Spleen (tissue), 11 donors: Measurements from ENCODE around the gene BABAM1. TPM values are rescaled to one million over a fixed set of nuclear protein-coding genes. Genes with fewer than 3 reads are reported as not detected.
A peak's percentile ranks its signal among the peaks of the same experiment; 100 is the strongest.

ENCODE experiments used
- DNase-seq: peaks from one replicate; pipeline ENCODE4 v3.0.0-alpha.2; 2020
- H3K27ac ChIP-seq, 8 donors: fragments of 200-600 bp; sonication (generic) in 7 of 8; 1 replicate in 4 of 8; 2 replicates in 4 of 8; pipeline versions ENCODE4 v1.5.0 to v1.8.0; 2016 to 2021; ENCODE audit warnings: inconsistent platforms in 4 of 8, mild to moderate bottlenecking in 4 of 8, moderate library complexity in 1 of 8
- H3K27me3 ChIP-seq, 7 donors: fragments of 200-600 bp; sonication (generic) in 6 of 7; replicated peaks in 1 of 7; 1 replicate in 4 of 7; 2 replicates in 3 of 7; pipeline versions ENCODE4 v1.5.0 to v1.8.0; 2016 to 2021; ENCODE audit warnings: inconsistent platforms in 3 of 7, mild to moderate bottlenecking in 1 of 7
- H3K36me3 ChIP-seq, 6 donors: fragments of 200-600 bp; sonication (generic) in 5 of 6; 1 replicate in 4 of 6; 2 replicates in 2 of 6; pipeline versions ENCODE4 v1.5.0 to v1.8.0; 2016 to 2021; ENCODE audit warnings: inconsistent platforms in 2 of 6
- H3K4me1 ChIP-seq, 6 donors: fragments of 200-600 bp; sonication (generic) in 5 of 6; 1 replicate in 3 of 6; 2 replicates in 3 of 6; pipeline versions ENCODE4 v1.5.0 to v1.8.0; 2016 to 2021; ENCODE audit warnings: inconsistent platforms in 3 of 6
- H3K4me3 ChIP-seq, 8 donors: fragments of 200-600 bp; sonication (generic) in 7 of 8; 1 replicate in 4 of 8; 2 replicates in 4 of 8; pipeline versions ENCODE4 v1.5.0 to v1.8.0; 2016 to 2021; ENCODE audit warnings: inconsistent platforms in 4 of 8, mild to moderate bottlenecking in 4 of 8, moderate library complexity in 2 of 8
- H3K9me3 ChIP-seq, 8 donors: fragments of 200-600 bp; sonication (generic) in 7 of 8; 1 replicate in 4 of 8; 2 replicates in 4 of 8; pipeline versions ENCODE4 v1.5.0 to v1.8.0; 2016 to 2021; ENCODE audit warnings: inconsistent platforms in 4 of 8
- POLR2A ChIP-seq, 3 donors: fragments of 450-650 bp; IDR thresholded peaks; one replicate each; pipeline ENCODE4 v1.5.1; 2017; ENCODE audit warnings: antibody characterized with exemption in 3 of 3, mild to moderate bottlenecking in 1 of 3
- POLR2AphosphoS5 ChIP-seq, 3 donors: sonication (generic); formaldehyde crosslinking; IDR thresholded peaks; one replicate each; pipeline ENCODE4 v1.5.1; 2017; ENCODE audit warnings: antibody characterized with exemption in 3 of 3
- WGBS, 5 donors: extraction: QIAGEN DNeasy Blood & Tissue Kit in 3 of 5; methylation state at CpG; one replicate each; pipeline versions ENCODE4 v1.1.5 to v1.1.7; 2013 to 2018; 5-methylcytosine and 5-hydroxymethylcytosine counted together
- intact Hi-C: fragments of 100-400 bp; cut with DNase I; formaldehyde crosslinking; loops from one replicate; pipeline ENCODE4 v1.15.0; 2023; ENCODE audit warnings: low total_unique reads
- polyA plus RNA-seq, 3 donors: library from polyadenylated mRNA; stranded (reverse); fragments of 200-250 nt; gene quantifications; one replicate each; pipeline ENCODE4 v1.2.1, GENCODE V29; 2013
- total RNA-seq, 7 donors: library from RNA; depleted of rRNA in 3 of 7; stranded (reverse); fragments of >200 nt in 3 of 7; fragmentation: NEBNext Ultra II Directional in 4 of 7; extraction: Animal tissue kit (Norgen Biotek cat#: 25700) in 4 of 7; gene quantifications; one replicate each; pipeline versions ENCODE4 v1.1.0 to v1.2.1, GENCODE V29; 2016 to 2021
- TF ChIP-seq, protein P1 (sequence below), 11 experiments: fragments of 200-600 bp in 7 of 11; fragments of 450-650 bp in 4 of 11; sonication (generic) in 4 of 11; IDR thresholded peaks in 8 of 11; conservative IDR thresholded peaks in 3 of 11; 1 replicate in 7 of 11; 2 replicates in 4 of 11; pipeline versions ENCODE4 v1.4.0 to v1.8.0; 2016 to 2021; ENCODE audit warnings: antibody characterized with exemption in 11 of 11, inconsistent platforms in 4 of 11, mild to moderate bottlenecking in 1 of 11
- donor health status: healthy with polysubstance abuse.
- donor health status: DM: no; HTN: no; CAD: no; lungs with moderate emphysema.
- donor health status: DM: no; HTN: no; CAD: no.
- donor health status: Bipolar disorder and iron deficiency.
- donor health status: healthy.
- donor health status: DM: no; HTN: no; CAD: no.
- donor health status: DM: yes; HTN: yes; CAD: no.

Gene BABAM1
- total and polyA plus RNA-seq, 10 donors = 61.7 to 133 (median 76.9) TPM

GRCh38 chr19:17248011-17248776, 19.0 kb upstream of the BABAM1 start:
- Histone ChIP-seq H3K4me1 (peaks cover 9 to 44% (median 27%) of the 10 kb centered on the region in 6 donors), H3K27me3 (peaks cover 0 to 18% (median 0%) of the 10 kb centered on the region in 7 donors), H3K9me3 (no peaks in the 10 kb centered on the region), H3K27ac (peak overlapping the region in 1 of 8 donors; percentile 6), H3K4me3 (no peak overlapping the region), H3K36me3 (peaks cover 0 to 7% (median 0%) of the 10 kb centered on the region in 6 donors)
- DNase-seq = no peak
- intact Hi-C loops = no loop called here
- TF ChIP-seq, protein P1, sequence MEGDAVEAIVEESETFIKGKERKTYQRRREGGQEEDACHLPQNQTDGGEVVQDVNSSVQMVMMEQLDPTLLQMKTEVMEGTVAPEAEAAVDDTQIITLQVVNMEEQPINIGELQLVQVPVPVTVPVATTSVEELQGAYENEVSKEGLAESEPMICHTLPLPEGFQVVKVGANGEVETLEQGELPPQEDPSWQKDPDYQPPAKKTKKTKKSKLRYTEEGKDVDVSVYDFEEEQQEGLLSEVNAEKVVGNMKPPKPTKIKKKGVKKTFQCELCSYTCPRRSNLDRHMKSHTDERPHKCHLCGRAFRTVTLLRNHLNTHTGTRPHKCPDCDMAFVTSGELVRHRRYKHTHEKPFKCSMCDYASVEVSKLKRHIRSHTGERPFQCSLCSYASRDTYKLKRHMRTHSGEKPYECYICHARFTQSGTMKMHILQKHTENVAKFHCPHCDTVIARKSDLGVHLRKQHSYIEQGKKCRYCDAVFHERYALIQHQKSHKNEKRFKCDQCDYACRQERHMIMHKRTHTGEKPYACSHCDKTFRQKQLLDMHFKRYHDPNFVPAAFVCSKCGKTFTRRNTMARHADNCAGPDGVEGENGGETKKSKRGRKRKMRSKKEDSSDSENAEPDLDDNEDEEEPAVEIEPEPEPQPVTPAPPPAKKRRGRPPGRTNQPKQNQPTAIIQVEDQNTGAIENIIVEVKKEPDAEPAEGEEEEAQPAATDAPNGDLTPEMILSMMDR (IDR thresholded peaks at IDR 0.05 in 8 of 11, conservative IDR thresholded peaks at IDR 0.05 in 3 of 11) = no peak
- TF ChIP-seq POLR2A (IDR thresholded peaks at IDR 0.05) (no peak), POLR2AphosphoS5 (IDR thresholded peaks at IDR 0.05) (peak in 1 of 3 donors; percentile 33)
- WGBS, 5 donors = 72 to 83% (median 80%) methylated on average over 11 to 21 of the region's 21 CpGs

GRCh38 chr19:17249887-17250548, 17.2 kb upstream of the BABAM1 start:
- no peak overlapping the region for H3K4me3 ChIP-seq
- no peak for TF ChIP-seq POLR2A (IDR thresholded peaks at IDR 0.05)
- intact Hi-C loops = no loop called here
- 71 to 87% (median 81%) methylated on average over 12 to 15 of the region's 15 CpGs for WGBS, 5 donors
- peaks cover 0 to 7% (median 0%) of the 10 kb centered on the region in 6 donors for H3K36me3 ChIP-seq
- no peak for DNase-seq
- H3K27ac ChIP-seq = no peak overlapping the region
- H3K9me3 ChIP-seq = no peaks in the 10 kb centered on the region
- H3K27me3 ChIP-seq = peaks cover 0 to 9% (median 0%) of the 10 kb centered on the region in 7 donors
- peaks cover 5 to 26% (median 12%) of the 10 kb centered on the region in 6 donors for H3K4me1 ChIP-seq

DNA sequence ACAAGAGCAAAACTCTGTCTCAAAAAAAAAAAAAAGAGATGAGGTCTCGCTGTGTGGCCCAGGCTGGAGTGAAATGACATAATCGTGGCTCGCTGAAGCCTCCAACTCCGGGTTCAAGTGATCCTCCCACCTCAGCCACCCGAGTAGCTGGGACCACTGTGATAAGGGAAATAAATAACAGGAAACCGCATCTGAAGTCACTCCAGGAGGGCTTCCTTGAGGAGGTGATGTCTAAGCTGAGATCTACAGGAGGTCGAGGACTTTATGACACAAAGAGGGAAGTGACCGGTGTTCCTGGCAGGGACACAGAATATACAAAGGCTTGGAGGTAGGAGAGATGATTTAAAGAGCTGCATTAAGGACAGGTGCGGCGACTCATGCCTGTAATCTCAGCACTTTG, 12.6 kb upstream of the BABAM1 start:
- H3K36me3 ChIP-seq = peaks cover 0 to 12% (median 0%) of the 10 kb centered on the region in 6 donors

DNA sequence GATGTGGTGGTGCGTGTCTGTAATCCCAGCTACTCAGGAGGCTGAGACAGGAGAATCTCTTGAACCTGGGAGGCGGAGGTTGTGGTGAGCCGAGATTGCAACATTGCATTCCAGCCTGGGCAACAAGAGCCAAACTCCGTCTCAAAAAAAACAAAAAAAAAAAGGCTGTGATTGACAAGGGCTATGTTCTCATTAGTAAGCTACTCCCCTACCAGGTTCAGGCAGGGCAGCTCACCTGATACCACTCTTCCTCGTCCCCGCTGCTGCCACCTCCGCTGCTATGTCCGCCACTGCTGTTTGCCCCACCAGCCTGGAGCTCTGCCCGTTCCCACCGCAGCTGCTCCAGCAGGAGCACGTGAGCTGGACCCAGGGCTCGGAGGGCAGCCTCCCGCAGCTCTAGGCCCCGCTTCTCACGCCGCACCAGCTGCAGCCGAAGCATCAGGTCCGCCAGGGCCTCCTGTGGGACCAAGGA, 12.1 kb upstream of the BABAM1 start:
- Histone ChIP-seq H3K4me1 (no peaks in the 10 kb centered on the region), H3K4me3 (no peak overlapping the region), H3K36me3 (peaks cover 0 to 12% (median 0%) of the 10 kb centered on the region in 6 donors), H3K27ac (no peak overlapping the region), H3K9me3 (peaks cover 0 to 13% (median 4%) of the 10 kb centered on the region in 8 donors), H3K27me3 (no peaks in the 10 kb centered on the region)
- no peak for DNase-seq
- 81 to 91% (median 86%) methylated on average over 17 to 18 of the region's 18 CpGs for WGBS, 5 donors
- TF ChIP-seq, protein P1 (IDR thresholded peaks at IDR 0.05 in 8 of 11, conservative IDR thresholded peaks at IDR 0.05 in 3 of 11) = no peak
- TF ChIP-seq POLR2A (IDR thresholded peaks at IDR 0.05) = no peak
- TF ChIP-seq POLR2AphosphoS5 (IDR thresholded peaks at IDR 0.05) = no peak
- intact Hi-C loops = no loop called here

More for the DNA sequence above, 12.6 kb upstream of the BABAM1 start:
- DNase-seq = no peak
- intact Hi-C loops = no loop called here
- no peaks in the 10 kb centered on the region for H3K4me1 ChIP-seq
- H3K9me3 ChIP-seq = peaks cover 0 to 8% (median 3%) of the 10 kb centered on the region in 8 donors
- no peak overlapping the region for H3K4me3 ChIP-seq
- H3K27me3 ChIP-seq = no peaks in the 10 kb centered on the region
- TF ChIP-seq, protein P1 (IDR thresholded peaks at IDR 0.05 in 8 of 11, conservative IDR thresholded peaks at IDR 0.05 in 3 of 11) = no peak
- TF ChIP-seq POLR2AphosphoS5 (IDR thresholded peaks at IDR 0.05) (no peak), POLR2A (IDR thresholded peaks at IDR 0.05) (no peak)
- H3K27ac ChIP-seq = no peak overlapping the region
- WGBS, 5 donors = 76 to 84% (median 80%) methylated on average over 10 of the region's 10 CpGs
